ENCODE data around the gene CEP72.

GRCh38 chr5:610011-610743, 2.0 kb upstream of the CEP72 start:
- TF ChIP-seq, protein P1, sequence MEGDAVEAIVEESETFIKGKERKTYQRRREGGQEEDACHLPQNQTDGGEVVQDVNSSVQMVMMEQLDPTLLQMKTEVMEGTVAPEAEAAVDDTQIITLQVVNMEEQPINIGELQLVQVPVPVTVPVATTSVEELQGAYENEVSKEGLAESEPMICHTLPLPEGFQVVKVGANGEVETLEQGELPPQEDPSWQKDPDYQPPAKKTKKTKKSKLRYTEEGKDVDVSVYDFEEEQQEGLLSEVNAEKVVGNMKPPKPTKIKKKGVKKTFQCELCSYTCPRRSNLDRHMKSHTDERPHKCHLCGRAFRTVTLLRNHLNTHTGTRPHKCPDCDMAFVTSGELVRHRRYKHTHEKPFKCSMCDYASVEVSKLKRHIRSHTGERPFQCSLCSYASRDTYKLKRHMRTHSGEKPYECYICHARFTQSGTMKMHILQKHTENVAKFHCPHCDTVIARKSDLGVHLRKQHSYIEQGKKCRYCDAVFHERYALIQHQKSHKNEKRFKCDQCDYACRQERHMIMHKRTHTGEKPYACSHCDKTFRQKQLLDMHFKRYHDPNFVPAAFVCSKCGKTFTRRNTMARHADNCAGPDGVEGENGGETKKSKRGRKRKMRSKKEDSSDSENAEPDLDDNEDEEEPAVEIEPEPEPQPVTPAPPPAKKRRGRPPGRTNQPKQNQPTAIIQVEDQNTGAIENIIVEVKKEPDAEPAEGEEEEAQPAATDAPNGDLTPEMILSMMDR (optimal IDR thresholded peaks at IDR 0.05 in 1 of 3, IDR thresholded peaks at IDR 0.05 in 1 of 3, conservative IDR thresholded peaks at IDR 0.05 in 1 of 3; ENCODE audit: extremely low read depth in 1 of 3, insufficient read depth in 2 of 3, low read length in 3 of 3), result no peak
- no peak for TF ChIP-seq EZH2 (IDR thresholded peaks at IDR 0.05; ENCODE audit: low read length)

Data from keratinocyte (primary cell).